Fibroblast of pulmonary artery (primary cell): ENCODE measurements around the gene ACVR1B.

Source experiments
- DNase-seq: peaks from one replicate; pipeline ENCODE4 v3.0.0-alpha.2; 2010; ENCODE audit warnings: low read depth
- H3K4me3 ChIP-seq: replicated peaks from 2 replicates; pipeline ENCODE4 v1.5.1; 2011; ENCODE audit warnings: low read depth, mild to moderate bottlenecking, control low read depth, low read length, moderate library complexity
- CTCF ChIP-seq: IDR thresholded peaks from 2 replicates; pipeline ENCODE4 v1.5.1; 2011; ENCODE audit warnings: mild to moderate bottlenecking, control low read depth, low read length, inconsistent platforms; ENCODE audit errors: missing control alignments

Gene ACVR1B

DNA sequence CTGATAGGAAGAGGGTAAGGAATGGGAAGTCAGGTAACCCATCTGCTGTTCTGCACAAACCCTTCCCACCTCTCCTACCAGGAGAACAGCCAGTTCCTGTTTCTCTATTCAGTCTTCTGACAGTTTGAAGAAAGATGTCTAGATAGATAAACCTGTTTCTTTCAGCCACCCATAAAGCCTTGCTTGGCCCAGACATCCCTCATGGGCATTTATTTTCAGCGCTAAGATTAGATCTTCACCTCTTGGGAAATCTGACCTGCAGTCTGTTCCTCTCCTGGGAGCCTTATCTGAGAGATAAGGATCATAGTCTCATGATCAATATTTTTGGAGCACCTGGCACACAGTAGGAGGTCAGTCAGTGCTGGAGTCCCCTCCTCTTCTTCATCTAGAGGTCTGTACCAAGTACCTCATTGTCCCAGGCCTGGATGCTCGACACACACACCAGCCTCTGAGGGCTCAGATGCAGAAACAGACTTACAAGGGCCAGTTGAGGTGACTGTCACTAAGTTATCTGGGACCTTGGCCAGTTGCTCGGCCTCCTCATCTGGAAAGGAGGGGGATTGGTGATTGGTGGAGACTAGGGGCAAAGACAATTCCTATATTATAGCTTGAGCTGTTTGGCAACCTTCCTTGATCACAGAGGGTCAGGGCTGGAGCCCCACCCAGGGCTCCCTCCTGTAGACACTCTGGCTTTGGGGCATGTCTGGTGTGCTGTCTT, 26.0 kb upstream of the ACVR1B start:
- TF ChIP-seq CTCF, result no peak
- no peak for DNase-seq
- no peak overlapping the region for H3K4me3 ChIP-seq

- H3K4me3 ChIP-seq, result no peak overlapping the region
- TF ChIP-seq CTCF, result no peak
- peak; percentile 86 for DNase-seq
These were observed 25.4 kb upstream of the ACVR1B start for GRCh38 chr12:51926064-51926632.

- H3K4me3 ChIP-seq, result no peak overlapping the region
- peak; percentile 50 for TF ChIP-seq CTCF
- DNase-seq, result peak; percentile 71
These were observed 24.8 kb upstream of the ACVR1B start for GRCh38 chr12:51926718-51927117.

GRCh38 chr12:51932218-51933076, 19.1 kb upstream of the ACVR1B start:
- no peak overlapping the region for H3K4me3 ChIP-seq
- no peak for TF ChIP-seq CTCF
- DNase-seq, result no peak

DNA sequence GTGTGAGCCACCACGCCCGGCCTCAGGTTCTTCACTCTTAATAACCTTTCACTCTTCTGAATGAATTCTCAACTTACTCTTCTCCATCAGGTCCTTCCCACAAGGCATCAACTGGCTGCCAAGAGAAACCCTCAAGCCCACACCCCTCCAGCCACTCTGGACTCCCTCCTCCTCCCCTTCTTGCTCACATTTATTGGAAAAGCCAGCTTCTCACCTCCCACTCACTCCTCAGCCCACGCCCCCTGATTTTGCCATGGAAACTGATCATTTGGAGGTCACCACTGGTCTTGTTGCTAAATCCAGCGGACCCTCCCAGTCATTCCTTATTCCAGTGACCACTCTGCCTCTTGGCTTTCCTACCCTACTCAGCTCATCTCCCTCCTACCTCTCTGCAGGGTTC, 17.4 kb upstream of the ACVR1B start:
- H3K4me3 ChIP-seq, result no peak overlapping the region
- no peak for TF ChIP-seq CTCF
- no peak for DNase-seq

- no peak overlapping the region for H3K4me3 ChIP-seq
- no peak for TF ChIP-seq CTCF
These were observed 13.6 kb upstream of the ACVR1B start for GRCh38 chr12:51937926-51938325.

More at GRCh38 chr12:51937926-51938325, 13.6 kb upstream of the ACVR1B start:
- DNase-seq, result no peak
